GM20000 (cell line): ENCODE data around the gene HGFAC.

Experiments used
- DNase-seq: peaks from one replicate; pipeline ENCODE4 v3.0.0; 2012; ENCODE audit warnings: low spot score
- TF ChIP-seq, protein P1 (sequence below): IDR thresholded peaks from 2 replicates; pipeline ENCODE4 v1.5.1; 2012; ENCODE audit warnings: mild to moderate bottlenecking, control low read depth; ENCODE audit errors: extremely low read depth, missing control alignments

The HGFAC gene

GRCh38 chr4:3489451-3489962, 47.7 kb downstream of the HGFAC start:
- TF ChIP-seq, protein P1, sequence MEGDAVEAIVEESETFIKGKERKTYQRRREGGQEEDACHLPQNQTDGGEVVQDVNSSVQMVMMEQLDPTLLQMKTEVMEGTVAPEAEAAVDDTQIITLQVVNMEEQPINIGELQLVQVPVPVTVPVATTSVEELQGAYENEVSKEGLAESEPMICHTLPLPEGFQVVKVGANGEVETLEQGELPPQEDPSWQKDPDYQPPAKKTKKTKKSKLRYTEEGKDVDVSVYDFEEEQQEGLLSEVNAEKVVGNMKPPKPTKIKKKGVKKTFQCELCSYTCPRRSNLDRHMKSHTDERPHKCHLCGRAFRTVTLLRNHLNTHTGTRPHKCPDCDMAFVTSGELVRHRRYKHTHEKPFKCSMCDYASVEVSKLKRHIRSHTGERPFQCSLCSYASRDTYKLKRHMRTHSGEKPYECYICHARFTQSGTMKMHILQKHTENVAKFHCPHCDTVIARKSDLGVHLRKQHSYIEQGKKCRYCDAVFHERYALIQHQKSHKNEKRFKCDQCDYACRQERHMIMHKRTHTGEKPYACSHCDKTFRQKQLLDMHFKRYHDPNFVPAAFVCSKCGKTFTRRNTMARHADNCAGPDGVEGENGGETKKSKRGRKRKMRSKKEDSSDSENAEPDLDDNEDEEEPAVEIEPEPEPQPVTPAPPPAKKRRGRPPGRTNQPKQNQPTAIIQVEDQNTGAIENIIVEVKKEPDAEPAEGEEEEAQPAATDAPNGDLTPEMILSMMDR, result no peak
- no peak for DNase-seq

GRCh38 chr4:3491681-3492405, 50.1 kb downstream of the HGFAC start:
- DNase-seq, result no peak
- TF ChIP-seq, protein P1, result no peak

GRCh38 chr4:3492741-3493719, 51.3 kb downstream of the HGFAC start:
- TF ChIP-seq, protein P1, result no peak
- DNase-seq, result no peak

- TF ChIP-seq, protein P1, result no peak
- no peak for DNase-seq
These were observed 52.1 kb downstream of the HGFAC start for GRCh38 chr4:3493720-3494461.

- DNase-seq, result no peak
These were observed 52.7 kb downstream of the HGFAC start for GRCh38 chr4:3494462-3494871.

DNA sequence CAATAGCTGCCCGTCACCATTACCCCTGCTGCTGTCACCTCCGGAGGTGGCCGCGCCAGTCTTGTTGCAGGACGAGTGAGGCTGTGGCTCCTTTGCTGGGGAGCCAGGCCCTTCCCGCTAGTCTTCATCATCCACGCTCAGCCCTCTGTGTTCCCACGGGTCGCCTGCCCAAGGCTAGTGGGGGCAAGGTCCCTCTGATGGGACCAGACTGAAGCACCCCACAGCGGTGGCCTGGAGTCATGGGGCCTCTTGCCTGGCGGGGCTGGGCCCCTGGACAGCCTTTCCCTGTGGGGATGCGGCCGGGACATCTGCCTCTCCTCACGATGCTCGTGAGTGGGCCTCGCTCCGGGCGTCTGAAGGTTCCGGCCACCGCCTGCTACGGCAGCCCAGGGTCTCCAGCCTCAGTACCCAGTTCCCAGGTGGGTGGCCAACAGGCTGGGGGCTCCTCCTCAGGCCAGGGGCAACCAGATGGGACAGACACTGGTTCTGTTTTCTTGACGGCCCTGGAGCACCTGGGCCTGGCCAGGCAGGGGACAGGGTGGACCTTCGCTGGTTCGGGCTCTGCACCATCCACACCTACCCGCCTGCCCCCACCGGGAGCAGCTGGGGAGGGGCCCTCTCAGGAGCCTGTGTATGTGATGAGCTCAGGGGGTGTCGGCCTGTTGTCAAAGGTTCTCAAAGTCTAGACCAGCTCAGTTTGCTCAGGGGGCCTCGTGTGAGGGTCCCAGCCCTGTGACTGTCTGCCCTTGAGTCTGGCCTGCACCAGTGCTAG, 53.6 kb downstream of the HGFAC start:
- no peak for DNase-seq
- TF ChIP-seq, protein P1, result no peak

More at GRCh38 chr4:3494462-3494871, 52.7 kb downstream of the HGFAC start:
- TF ChIP-seq, protein P1, result no peak
